Endodermal cell (in vitro differentiated cells): ENCODE measurements around the gene PDE7B. TPM values are rescaled to one million over a fixed set of nuclear protein-coding genes. Genes with fewer than 3 reads are reported as not detected.

Experiments
- DNase-seq: peaks from one replicate; pipeline ENCODE4 v3.0.0-alpha.2; 2017
- H3K27ac ChIP-seq: 2 replicates; pipeline ENCODE4 v1.5.1; 2013; ENCODE audit warnings: mild to moderate bottlenecking, low read depth, low read length, moderate library complexity
- H3K27me3 ChIP-seq: 2 replicates; pipeline ENCODE4 v1.6.1; 2013; ENCODE audit warnings: mild to moderate bottlenecking, low read length, moderate library complexity; ENCODE audit not compliant: insufficient read depth, control insufficient read depth, poor library complexity, severe bottlenecking
- H3K36me3 ChIP-seq: 2 replicates; pipeline ENCODE4 v1.7.0; 2013; ENCODE audit warnings: mild to moderate bottlenecking, low read length, moderate library complexity; ENCODE audit not compliant: control insufficient read depth, insufficient read depth
- H3K4me1 ChIP-seq: one replicate; pipeline ENCODE4 v1.7.0; 2013; ENCODE audit warnings: low read length; ENCODE audit not compliant: control insufficient read depth, insufficient read depth
- H3K4me3 ChIP-seq: 2 replicates; pipeline ENCODE4 v1.5.1; 2013; ENCODE audit warnings: mild to moderate bottlenecking, low read length, moderate library complexity
- H3K9ac ChIP-seq: 2 replicates; pipeline ENCODE4 v1.6.1; 2013; ENCODE audit warnings: mild to moderate bottlenecking, low read length, moderate library complexity; ENCODE audit not compliant: poor library complexity, severe bottlenecking; ENCODE audit errors: extremely low read depth
- H3K9me3 ChIP-seq: 2 replicates; pipeline ENCODE4 v1.6.1; 2013; ENCODE audit warnings: mild to moderate bottlenecking, low read length, moderate library complexity; ENCODE audit not compliant: control insufficient read depth
- H3K27ac Mint-ChIP-seq: 2 replicates; pipeline ENCODE4 v1.8.0; 2020; ENCODE audit warnings: mixed read lengths
- H3K27me3 Mint-ChIP-seq: 2 replicates; pipeline ENCODE4 v1.8.0; 2021; ENCODE audit warnings: mild to moderate bottlenecking, mixed read lengths; ENCODE audit not compliant: insufficient read depth
- H3K36me3 Mint-ChIP-seq: 2 replicates; pipeline ENCODE4 v1.8.0; 2020; ENCODE audit warnings: low read depth, mixed read lengths
- H3K4me1 Mint-ChIP-seq: 2 replicates; pipeline ENCODE4 v1.8.0; 2020; ENCODE audit warnings: mixed read lengths
- H3K4me3 Mint-ChIP-seq: 2 replicates; pipeline ENCODE4 v1.8.0; 2020; ENCODE audit warnings: mild to moderate bottlenecking, moderate library complexity, mixed read lengths
- H3K9me3 Mint-ChIP-seq: 2 replicates; pipeline ENCODE4 v1.8.0; 2020; ENCODE audit warnings: mild to moderate bottlenecking, mixed read lengths
- CTCF ChIP-seq: fragments of 200-600 bp; sonication (generic); conservative IDR thresholded peaks from 2 replicates; pipeline ENCODE4 v1.5.0; 2021; ENCODE audit warnings: antibody characterized with exemption, mild to moderate bottlenecking
- WGBS, 2 experiments: methylation state at CpG; one replicate each; pipeline versions ENCODE4 v1.1.5 to v1.1.7; 2013; ENCODE audit warnings: missing lambda C conversion rate in 2 of 2, mixed read lengths in 1 of 2; ENCODE audit not compliant: insufficient coverage in 1 of 2, insufficient read length in 1 of 2; 5-methylcytosine and 5-hydroxymethylcytosine counted together
- total RNA-seq, 2 donors: library from RNA; stranded (reverse); fragmentation: NEBNext Ultra II Directional in 1 of 2; extraction: Animal tissue kit (Norgen Biotek cat#: 25700) in 1 of 2; gene quantifications; 2 replicates in 1 of 2; 3 replicates in 1 of 2; pipeline ENCODE4 v1.2.1, GENCODE V29; 2021

Gene PDE7B
- total RNA-seq, 2 donors from 2014 or later, result 0.26 TPM; not detected in 1

GRCh38 chr6:135867332-135867731 is 15.8 kb downstream of the PDE7B start:
- 96% methylated on average over 6 of the region's 6 CpGs; no CpG with 5 or more reads in 1 of the 2 experiments for WGBS, 2 experiments
- no peak for TF ChIP-seq CTCF
- Mint-ChIP-seq H3K36me3 (no peaks in the 10 kb centered on the region), H3K4me3 (no peak overlapping the region), H3K4me1 (no peaks in the 10 kb centered on the region), H3K27me3 (no peaks in the 10 kb centered on the region), H3K9me3 (peaks cover 4% of the 10 kb centered on the region), H3K27ac (no peak overlapping the region)
- H3K9me3 ChIP-seq, result no peaks in the 10 kb centered on the region
- H3K4me3 ChIP-seq, result no peak overlapping the region
- H3K27ac ChIP-seq, result no peak overlapping the region
- no peaks in the 10 kb centered on the region for H3K36me3 ChIP-seq
- no peak for DNase-seq
- H3K9ac ChIP-seq, result no peak overlapping the region
- H3K27me3 ChIP-seq, result no peaks in the 10 kb centered on the region
- H3K4me1 ChIP-seq, result no peaks in the 10 kb centered on the region

- H3K4me3 Mint-ChIP-seq, result no peak overlapping the region
- no peak overlapping the region for H3K4me3 ChIP-seq
- no peak for TF ChIP-seq CTCF
- no peak overlapping the region for H3K27ac Mint-ChIP-seq
- peaks cover 4% of the 10 kb centered on the region for H3K9me3 Mint-ChIP-seq
- no peaks in the 10 kb centered on the region for H3K27me3 Mint-ChIP-seq
- H3K9me3 ChIP-seq, result no peaks in the 10 kb centered on the region
- H3K4me1 ChIP-seq, result no peaks in the 10 kb centered on the region
- H3K4me1 Mint-ChIP-seq, result no peaks in the 10 kb centered on the region
- 94% methylated on average over 3 to 4 of the region's 4 CpGs for WGBS, 2 experiments
- DNase-seq, result no peak
- no peaks in the 10 kb centered on the region for H3K27me3 ChIP-seq
- no peaks in the 10 kb centered on the region for H3K36me3 Mint-ChIP-seq
- no peak overlapping the region for H3K27ac ChIP-seq
- H3K9ac ChIP-seq, result no peak overlapping the region
- H3K36me3 ChIP-seq, result no peaks in the 10 kb centered on the region
Observed at GRCh38 chr6:135869857-135870256, 18.4 kb downstream of the PDE7B start.

- Histone ChIP-seq H3K4me3 (no peak overlapping the region), H3K27ac (no peak overlapping the region), H3K4me1 (no peaks in the 10 kb centered on the region), H3K36me3 (no peaks in the 10 kb centered on the region), H3K27me3 (no peaks in the 10 kb centered on the region), H3K9ac (no peak overlapping the region), H3K9me3 (no peaks in the 10 kb centered on the region)
- DNase-seq, result no peak
- no peaks in the 10 kb centered on the region for H3K36me3 Mint-ChIP-seq
- no peak overlapping the region for H3K27ac Mint-ChIP-seq
- no peak for TF ChIP-seq CTCF
- H3K9me3 Mint-ChIP-seq, result no peaks in the 10 kb centered on the region
- H3K4me3 Mint-ChIP-seq, result no peak overlapping the region
- H3K4me1 Mint-ChIP-seq, result no peaks in the 10 kb centered on the region
- no peaks in the 10 kb centered on the region for H3K27me3 Mint-ChIP-seq
- WGBS, 2 experiments, result 86 to 89% methylated on average over 2 of the region's 2 CpGs
Observed at GRCh38 chr6:135870722-135871121, 19.2 kb downstream of the PDE7B start.
